CD4-positive, CD25-positive, alpha-beta regulatory T cell (primary cell): ENCODE results near the gene SEMA4D. TPM values are rescaled to one million over a fixed set of nuclear protein-coding genes. Genes with fewer than 3 reads are reported as not detected.
"Not testable (repeated sequence)": the region's sequence is repeated elsewhere in the genome, so short reads cannot be mapped to it uniquely, and the experiment has no call there.

Source experiments
- ATAC-seq, 2 donors: fragments of 150-1000 bp; cut with Tn5 transposase; one replicate each; pipeline ENCODE4 v1.10.0; 2021; ENCODE audit warnings: low read depth in 2 of 2, moderate number of reproducible peaks in 2 of 2, moderate library complexity in 1 of 2
- DNase-seq, 3 donors: peaks; one replicate each; pipeline versions ENCODE4 v3.0.0 to v3.0.0-alpha.2; 2012 to 2022; ENCODE audit warnings: mixed read lengths in 1 of 3
- H3K27ac ChIP-seq: one replicate; pipeline ENCODE4 v1.7.0; 2013; ENCODE audit warnings: mild to moderate bottlenecking, low read length; ENCODE audit not compliant: insufficient read depth, poor library complexity, severe bottlenecking
- H3K27me3 ChIP-seq: one replicate; pipeline ENCODE4 v1.7.0; 2013; ENCODE audit warnings: low read length; ENCODE audit not compliant: control insufficient read depth, insufficient read depth
- H3K36me3 ChIP-seq: one replicate; pipeline ENCODE4 v1.7.0; 2013; ENCODE audit warnings: mild to moderate bottlenecking, low read length, moderate library complexity; ENCODE audit not compliant: control insufficient read depth, insufficient read depth
- H3K4me1 ChIP-seq: 2 replicates; pipeline ENCODE4 v1.7.0; 2013; ENCODE audit warnings: mild to moderate bottlenecking, low read length; ENCODE audit not compliant: insufficient read depth, control insufficient read depth, poor library complexity, severe bottlenecking
- H3K4me3 ChIP-seq: one replicate; pipeline ENCODE4 v1.7.0; 2013; ENCODE audit warnings: low read depth, mild to moderate bottlenecking, low read length, moderate library complexity
- H3K9me3 ChIP-seq, 2 experiments: 1 replicate in 1 of 2; 2 replicates in 1 of 2; pipeline ENCODE4 v1.7.0; 2013; ENCODE audit warnings: low read length in 2 of 2, mild to moderate bottlenecking in 1 of 2, moderate library complexity in 1 of 2; ENCODE audit not compliant: control insufficient read depth in 2 of 2
- H3K27ac Mint-ChIP-seq, 3 donors: one replicate each; pipeline ENCODE4 v1.8.0; 2020 to 2022; ENCODE audit warnings: mild to moderate bottlenecking in 3 of 3, mixed read lengths in 3 of 3, moderate library complexity in 2 of 3
- H3K27me3 Mint-ChIP-seq: one replicate; pipeline ENCODE4 v1.8.0; 2022; ENCODE audit warnings: mild to moderate bottlenecking, mixed read lengths
- H3K36me3 Mint-ChIP-seq: one replicate; pipeline ENCODE4 v1.8.0; 2020; ENCODE audit warnings: mixed read lengths
- H3K4me1 Mint-ChIP-seq, 4 donors: one replicate each; pipeline ENCODE4 v1.8.0; 2020 to 2022; ENCODE audit warnings: mixed read lengths in 4 of 4, mild to moderate bottlenecking in 1 of 4
- H3K4me3 Mint-ChIP-seq, 4 donors: one replicate each; pipeline ENCODE4 v1.8.0; 2020 to 2022; ENCODE audit warnings: mild to moderate bottlenecking in 4 of 4, mixed read lengths in 4 of 4, moderate library complexity in 3 of 4
- H3K9me3 Mint-ChIP-seq, 7 donors: one replicate each; pipeline ENCODE4 v1.8.0; 2020 to 2022; ENCODE audit warnings: mixed read lengths in 7 of 7, mild to moderate bottlenecking in 3 of 7, moderate library complexity in 2 of 7
- polyA plus RNA-seq, 4 donors: library from polyadenylated mRNA; unstranded; fragments of 300-500 nt; fragmentation: Illumina TruSeq; gene quantifications; one replicate each; pipeline ENCODE4 v1.2.3, GENCODE V29; 2021
- total RNA-seq: library from RNA; stranded (reverse); gene quantifications from one replicate; pipeline ENCODE4 v1.2.3, GENCODE V29; 2022

Gene SEMA4D
- total and polyA plus RNA-seq, 5 donors from 2014 or later, result 67.5 to 480 (median 90.5) TPM

DNA sequence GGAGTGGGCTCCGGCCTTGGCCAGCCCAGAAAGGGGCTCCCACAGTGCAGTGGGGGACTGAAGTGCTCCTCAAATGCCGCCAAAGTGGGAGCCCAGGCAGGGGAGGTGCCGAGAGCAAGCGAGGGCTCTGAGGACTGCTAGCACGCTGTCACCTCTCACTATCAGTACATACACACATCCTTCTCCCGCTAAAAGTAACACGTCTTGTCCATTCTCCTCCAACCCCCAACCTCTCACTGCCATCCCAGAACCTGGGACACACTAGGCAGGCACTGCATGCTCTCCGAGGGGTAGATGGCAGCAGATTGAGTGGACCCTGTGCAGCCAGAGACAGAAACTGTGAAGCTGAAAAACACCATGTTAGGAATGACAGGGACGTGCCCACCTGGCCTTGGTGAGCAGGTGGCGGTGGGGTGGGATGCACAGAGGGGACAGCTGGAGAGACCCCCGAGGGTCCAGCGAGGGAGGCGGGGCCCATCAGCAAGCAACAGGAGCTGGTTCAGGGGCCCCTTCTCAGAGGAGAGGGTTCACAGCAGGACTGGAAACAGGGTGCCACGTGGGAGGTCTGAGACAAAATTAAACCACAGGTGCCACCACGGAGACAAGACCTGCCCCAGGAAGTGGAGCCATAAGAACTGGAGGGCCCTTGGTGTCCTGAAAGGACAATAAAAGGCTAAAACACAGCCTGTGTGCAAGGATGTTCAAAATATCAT, 16.9 kb downstream of the SEMA4D start:
- Histone ChIP-seq H3K4me3 (peak overlapping the region; percentile 98), H3K27ac (peak overlapping the region; percentile 82), H3K36me3 (peaks cover 29% of the 10 kb centered on the region), H3K9me3 (no peaks in the 10 kb centered on the region), H3K27me3 (no peaks in the 10 kb centered on the region), H3K4me1 (peaks cover 89% of the 10 kb centered on the region)
- Mint-ChIP-seq H3K27ac (peak overlapping the region; percentile 94 to 99 (median 96)), H3K27me3 (no peaks in the 10 kb centered on the region), H3K4me3 (peak overlapping the region; percentile 91 to 100 (median 98)), H3K4me1 (peaks cover 35 to 93% (median 79%) of the 10 kb centered on the region in 4 donors), H3K9me3 (peaks cover 0 to 4% (median 0%) of the 10 kb centered on the region in 7 donors), H3K36me3 (peaks cover 49% of the 10 kb centered on the region)
- DNase-seq (peak in 1 of 3 donors; percentile 69), ATAC-seq (peak; percentile 9 to 17)

DNA sequence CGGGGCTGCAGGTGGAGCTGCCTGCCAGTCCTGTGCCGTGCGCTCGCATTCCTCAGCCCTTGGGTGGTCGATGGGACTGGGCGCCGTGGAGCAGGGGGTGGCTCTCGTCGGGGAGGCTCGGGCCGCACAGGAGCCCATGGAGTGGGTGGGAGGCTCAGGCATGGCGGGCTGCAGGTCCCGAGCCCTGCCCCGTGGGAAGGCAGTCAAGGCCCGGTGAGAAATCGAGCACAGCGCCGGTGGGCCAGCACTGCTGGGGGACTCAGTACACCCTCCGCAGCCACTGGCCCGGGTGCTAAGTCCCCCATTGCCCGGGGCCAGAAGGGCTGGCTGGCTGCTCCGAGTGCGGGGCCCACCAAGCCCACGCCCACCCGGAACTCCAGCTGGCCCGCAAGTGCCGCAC, 17.5 kb downstream of the SEMA4D start:
- not testable (repeated sequence) for H3K9me3 Mint-ChIP-seq, H3K27ac Mint-ChIP-seq, H3K27me3 Mint-ChIP-seq, H3K4me3 ChIP-seq, H3K9me3 ChIP-seq, H3K27me3 ChIP-seq, DNase-seq, ATAC-seq
- Mint-ChIP-seq H3K36me3 (peaks cover 50% of the 10 kb centered on the region), H3K4me3 (peak overlapping the region in 1 of 4 donors; percentile 98), H3K4me1 (peaks cover 33 to 94% (median 80%) of the 10 kb centered on the region in 4 donors)
- H3K36me3 ChIP-seq, result peaks cover 30% of the 10 kb centered on the region
- H3K27ac ChIP-seq, result peak overlapping the region; percentile 82
- peaks cover 89% of the 10 kb centered on the region for H3K4me1 ChIP-seq

DNA sequence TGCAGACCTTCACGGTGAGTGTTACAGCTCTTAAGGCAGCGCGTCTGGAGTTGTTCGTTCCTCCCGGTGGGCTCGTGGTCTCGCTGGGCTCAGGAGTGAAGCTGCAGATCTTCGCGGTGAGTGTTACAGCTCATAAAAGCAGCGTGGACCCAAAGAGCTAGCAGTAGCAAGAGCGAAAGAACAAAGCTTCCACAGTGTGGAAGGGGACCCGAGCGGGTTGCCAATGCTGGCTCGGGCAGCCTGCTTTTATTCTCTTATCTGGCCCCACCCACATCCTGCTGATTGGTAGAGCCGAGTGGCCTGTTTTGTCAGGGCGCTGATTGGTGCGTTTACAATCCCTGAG, 18.3 kb downstream of the SEMA4D start:
- H3K27me3 ChIP-seq, DNase-seq, H3K27me3 Mint-ChIP-seq, ATAC-seq, H3K9me3 Mint-ChIP-seq, H3K4me3 ChIP-seq, H3K9me3 ChIP-seq: not testable (repeated sequence)
- peak overlapping the region; percentile 92 to 96 (median 94) for H3K27ac Mint-ChIP-seq
- Histone ChIP-seq H3K4me1 (peaks cover 89% of the 10 kb centered on the region), H3K36me3 (peaks cover 35% of the 10 kb centered on the region), H3K27ac (peak overlapping the region; percentile 79)
- peaks cover 27 to 92% (median 75%) of the 10 kb centered on the region in 4 donors for H3K4me1 Mint-ChIP-seq
- H3K4me3 Mint-ChIP-seq, result peak overlapping the region; percentile 78 to 93 (median 84)
- peaks cover 50% of the 10 kb centered on the region for H3K36me3 Mint-ChIP-seq

DNA sequence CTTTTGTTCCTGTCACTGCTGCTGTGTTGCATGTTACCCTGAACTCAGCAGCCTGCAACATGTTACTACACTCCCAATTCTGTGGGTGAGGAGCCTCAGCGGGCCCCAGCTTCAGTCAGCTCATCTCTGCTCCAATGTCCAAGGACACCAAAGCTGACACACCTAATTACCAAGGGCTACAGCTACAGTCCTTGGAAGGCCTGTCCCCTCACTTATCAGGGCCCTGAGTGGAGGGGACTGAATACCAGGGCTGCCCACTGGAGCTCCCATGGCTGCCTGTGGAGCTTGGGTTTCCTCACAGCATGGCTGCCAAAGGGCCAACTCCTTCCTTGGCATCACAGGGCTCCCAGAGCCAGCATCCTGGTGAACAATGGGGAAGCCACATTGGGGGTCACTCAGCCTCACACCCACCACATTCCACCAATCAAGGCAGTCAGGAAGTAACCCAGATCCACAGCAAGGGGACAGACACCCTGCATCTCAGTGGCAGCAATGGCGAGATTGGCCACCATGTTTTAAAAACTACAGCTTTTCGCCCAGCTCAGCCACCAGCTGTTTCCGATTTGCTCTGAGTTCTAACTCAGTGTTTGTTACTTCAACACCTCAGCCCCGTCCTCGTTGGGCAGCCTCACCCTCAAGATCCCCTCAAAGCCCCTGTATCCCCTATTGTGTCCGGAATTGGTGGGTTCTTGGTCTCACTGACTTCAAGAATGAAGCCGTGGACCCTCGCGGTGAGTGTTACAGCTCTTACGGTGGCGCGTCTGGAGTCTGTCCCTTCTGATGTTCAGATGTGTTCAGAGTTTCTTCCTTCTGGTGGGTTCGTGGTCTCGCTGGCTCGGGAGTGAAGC, 18.9 kb downstream of the SEMA4D start:
- peaks cover 0 to 4% (median 0%) of the 10 kb centered on the region in 7 donors for H3K9me3 Mint-ChIP-seq
- peaks cover 49% of the 10 kb centered on the region for H3K36me3 Mint-ChIP-seq
- H3K4me3 Mint-ChIP-seq, result peak overlapping the region; percentile 78 to 93 (median 84)
- Histone ChIP-seq H3K36me3 (peaks cover 41% of the 10 kb centered on the region), H3K4me1 (peaks cover 91% of the 10 kb centered on the region), H3K4me3 (peak overlapping the region; percentile 9), H3K27me3 (no peaks in the 10 kb centered on the region), H3K9me3 (no peaks in the 10 kb centered on the region), H3K27ac (peak overlapping the region; percentile 79)
- ATAC-seq, result no peak
- H3K27me3 Mint-ChIP-seq, result no peaks in the 10 kb centered on the region
- peak overlapping the region; percentile 92 to 96 (median 94) for H3K27ac Mint-ChIP-seq
- peaks cover 33 to 92% (median 75%) of the 10 kb centered on the region in 4 donors for H3K4me1 Mint-ChIP-seq
- no peak for DNase-seq

DNA sequence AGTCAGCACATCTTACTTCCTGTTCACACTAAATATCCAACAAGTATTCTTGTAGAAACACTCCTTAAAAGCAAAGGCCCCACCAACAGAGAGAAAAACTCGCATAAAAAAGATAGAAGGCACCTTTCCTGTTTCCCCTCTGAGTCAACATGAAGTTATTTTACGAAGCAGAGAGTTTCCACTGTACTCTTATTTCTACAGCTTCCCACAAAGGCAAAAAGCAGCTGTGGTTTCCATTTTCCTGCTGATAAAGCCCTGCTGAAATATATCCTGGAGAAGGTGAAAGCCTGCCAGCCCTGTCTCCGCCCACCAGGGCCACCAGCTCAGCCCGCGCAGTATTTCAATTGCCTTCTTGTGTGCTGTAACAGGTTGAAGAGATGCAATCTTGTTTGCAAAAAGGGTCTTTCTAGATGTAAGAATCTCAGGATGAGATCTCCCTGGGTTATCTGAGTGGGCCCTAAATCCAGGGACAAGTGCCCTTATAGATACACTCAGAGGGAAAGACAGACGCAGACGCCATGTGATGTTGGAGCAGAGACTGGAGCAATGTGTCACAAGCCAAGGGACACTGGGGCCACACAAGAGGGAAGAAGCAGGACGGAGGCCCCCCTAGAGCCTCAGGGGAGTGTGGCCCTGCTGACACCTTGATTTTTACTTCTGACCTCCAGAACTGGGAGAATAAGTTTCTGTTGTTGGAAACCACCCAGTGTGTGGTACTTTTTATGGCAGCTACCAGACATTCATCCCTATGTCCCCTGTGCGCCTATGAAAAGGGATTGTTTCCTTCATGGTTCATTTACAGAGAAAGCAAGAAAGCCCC, 19.9 kb downstream of the SEMA4D start:
- Mint-ChIP-seq H3K4me1 (peaks cover 31 to 92% (median 74%) of the 10 kb centered on the region in 4 donors), H3K27ac (peak overlapping the region; percentile 92 to 96 (median 94)), H3K27me3 (no peaks in the 10 kb centered on the region), H3K36me3 (peaks cover 56% of the 10 kb centered on the region), H3K4me3 (peak overlapping the region; percentile 78 to 93 (median 82)), H3K9me3 (peaks cover 0 to 4% (median 0%) of the 10 kb centered on the region in 7 donors)
- Histone ChIP-seq H3K36me3 (peaks cover 46% of the 10 kb centered on the region), H3K27ac (peak overlapping the region; percentile 79), H3K27me3 (no peaks in the 10 kb centered on the region), H3K4me1 (peaks cover 85% of the 10 kb centered on the region), H3K9me3 (no peaks in the 10 kb centered on the region), H3K4me3 (peak overlapping the region; percentile 71)
- peak in 2 of 3 donors; percentile 34 to 53 for DNase-seq
- ATAC-seq, result peak; percentile 15 to 19

DNA sequence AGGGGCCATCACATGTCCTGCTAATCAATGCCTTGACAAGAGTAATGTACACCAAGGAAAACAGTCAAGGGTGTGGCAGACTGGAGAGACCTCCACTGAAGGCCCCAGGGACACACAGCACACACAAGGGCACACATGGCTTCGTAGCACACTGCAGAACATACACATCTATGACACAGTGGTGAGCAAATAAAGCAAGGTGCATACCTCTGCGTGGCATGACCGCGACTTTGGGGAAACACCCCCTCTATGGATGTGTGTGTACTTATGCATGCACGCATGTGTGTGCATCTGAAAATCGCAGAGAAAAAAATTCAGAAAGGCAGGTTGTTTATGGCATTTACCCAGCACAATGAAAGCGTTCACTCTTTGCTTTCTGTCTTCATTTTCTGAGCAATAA, 20.5 kb downstream of the SEMA4D start:
- peaks cover 83% of the 10 kb centered on the region for H3K4me1 ChIP-seq
- no peaks in the 10 kb centered on the region for H3K9me3 ChIP-seq
- H3K9me3 Mint-ChIP-seq, result peaks cover 0 to 4% (median 0%) of the 10 kb centered on the region in 7 donors
- peak overlapping the region; percentile 71 for H3K4me3 ChIP-seq
- peaks cover 47% of the 10 kb centered on the region for H3K36me3 ChIP-seq
- H3K36me3 Mint-ChIP-seq, result peaks cover 63% of the 10 kb centered on the region
- no peaks in the 10 kb centered on the region for H3K27me3 Mint-ChIP-seq
- H3K27ac ChIP-seq, result peak overlapping the region; percentile 79
- ATAC-seq (peak; percentile 41 to 47), DNase-seq (peak in 2 of 3 donors; percentile 49)
- H3K4me1 Mint-ChIP-seq, result peaks cover 28 to 92% (median 73%) of the 10 kb centered on the region in 4 donors
- peak overlapping the region; percentile 78 to 93 (median 82) for H3K4me3 Mint-ChIP-seq
- H3K27ac Mint-ChIP-seq, result peak overlapping the region; percentile 92 to 96 (median 94)
- H3K27me3 ChIP-seq, result no peaks in the 10 kb centered on the region

DNA sequence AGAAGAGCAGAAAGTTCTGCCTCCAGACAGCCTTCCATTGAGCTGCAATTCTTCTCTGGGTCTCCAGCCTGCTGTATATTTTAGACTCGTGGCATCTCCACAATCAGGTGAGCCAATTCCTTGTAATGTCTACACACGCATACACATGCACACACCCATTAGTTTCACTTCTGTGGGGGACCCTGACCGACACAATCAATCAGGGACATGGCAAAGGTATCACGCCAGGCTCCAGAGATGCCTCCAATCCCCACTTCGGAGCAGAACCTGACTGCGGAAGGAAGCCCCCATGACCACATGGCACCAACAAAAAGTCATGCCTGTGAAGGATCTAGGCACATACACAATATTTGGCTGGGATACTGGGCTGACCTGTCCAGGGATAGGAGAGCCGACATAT, 21.4 kb downstream of the SEMA4D start:
- H3K27me3 ChIP-seq, result no peaks in the 10 kb centered on the region
- no peaks in the 10 kb centered on the region for H3K9me3 ChIP-seq
- DNase-seq (no peak), ATAC-seq (no peak)
- Mint-ChIP-seq H3K9me3 (peaks cover 0 to 4% (median 0%) of the 10 kb centered on the region in 7 donors), H3K27me3 (no peaks in the 10 kb centered on the region), H3K36me3 (peaks cover 66% of the 10 kb centered on the region), H3K27ac (peak overlapping the region; percentile 92 to 96 (median 94)), H3K4me1 (peaks cover 29 to 91% (median 70%) of the 10 kb centered on the region in 4 donors), H3K4me3 (peak overlapping the region; percentile 66 to 83 (median 80))
- peaks cover 47% of the 10 kb centered on the region for H3K36me3 ChIP-seq
- H3K4me1 ChIP-seq, result peaks cover 83% of the 10 kb centered on the region
- peak overlapping the region; percentile 79 for H3K27ac ChIP-seq
- peak overlapping the region; percentile 71 for H3K4me3 ChIP-seq
